ENCODE measurements around the gene ST6GALNAC3.

DNA sequence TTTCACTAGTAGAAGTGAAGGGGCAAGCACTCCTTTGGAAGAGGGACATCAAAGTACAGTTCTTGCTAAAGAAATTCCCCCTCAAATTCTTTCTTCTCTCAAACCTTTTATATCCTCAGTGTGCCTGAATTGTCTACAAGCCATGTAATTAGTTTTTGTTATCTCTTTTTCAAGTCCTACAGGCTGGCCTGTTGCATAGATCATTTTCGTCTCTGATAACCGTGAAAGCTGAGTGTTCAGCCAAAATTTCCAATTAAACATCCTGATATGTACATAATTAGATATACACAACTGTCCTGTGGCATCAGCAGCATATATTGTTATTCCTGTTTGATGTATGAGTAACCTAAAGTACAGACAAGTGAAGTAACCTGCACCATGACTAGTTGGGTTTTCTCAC is 417.2 kb downstream of the ST6GALNAC3 start:
- TF ChIP-seq, protein P1, sequence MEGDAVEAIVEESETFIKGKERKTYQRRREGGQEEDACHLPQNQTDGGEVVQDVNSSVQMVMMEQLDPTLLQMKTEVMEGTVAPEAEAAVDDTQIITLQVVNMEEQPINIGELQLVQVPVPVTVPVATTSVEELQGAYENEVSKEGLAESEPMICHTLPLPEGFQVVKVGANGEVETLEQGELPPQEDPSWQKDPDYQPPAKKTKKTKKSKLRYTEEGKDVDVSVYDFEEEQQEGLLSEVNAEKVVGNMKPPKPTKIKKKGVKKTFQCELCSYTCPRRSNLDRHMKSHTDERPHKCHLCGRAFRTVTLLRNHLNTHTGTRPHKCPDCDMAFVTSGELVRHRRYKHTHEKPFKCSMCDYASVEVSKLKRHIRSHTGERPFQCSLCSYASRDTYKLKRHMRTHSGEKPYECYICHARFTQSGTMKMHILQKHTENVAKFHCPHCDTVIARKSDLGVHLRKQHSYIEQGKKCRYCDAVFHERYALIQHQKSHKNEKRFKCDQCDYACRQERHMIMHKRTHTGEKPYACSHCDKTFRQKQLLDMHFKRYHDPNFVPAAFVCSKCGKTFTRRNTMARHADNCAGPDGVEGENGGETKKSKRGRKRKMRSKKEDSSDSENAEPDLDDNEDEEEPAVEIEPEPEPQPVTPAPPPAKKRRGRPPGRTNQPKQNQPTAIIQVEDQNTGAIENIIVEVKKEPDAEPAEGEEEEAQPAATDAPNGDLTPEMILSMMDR (optimal IDR thresholded peaks at IDR 0.05 in 1 of 3, IDR thresholded peaks at IDR 0.05 in 1 of 3, conservative IDR thresholded peaks at IDR 0.05 in 1 of 3; ENCODE audit: extremely low read depth in 1 of 3, insufficient read depth in 2 of 3, low read length in 3 of 3), result no peak
- no peak for TF ChIP-seq EZH2 (IDR thresholded peaks at IDR 0.05; ENCODE audit: low read length)

Data from keratinocyte (primary cell).